Activated T-cell treated with anti-CD3 and anti-CD28 coated beads for 24 hours (primary cell): Measurements from ENCODE around the gene SLIT3.

Source experiments
- DNase-seq: peaks from one replicate; pipeline ENCODE4 v3.0.0-alpha.2; 2020; ENCODE audit warnings: low read depth

Gene SLIT3

DNA sequence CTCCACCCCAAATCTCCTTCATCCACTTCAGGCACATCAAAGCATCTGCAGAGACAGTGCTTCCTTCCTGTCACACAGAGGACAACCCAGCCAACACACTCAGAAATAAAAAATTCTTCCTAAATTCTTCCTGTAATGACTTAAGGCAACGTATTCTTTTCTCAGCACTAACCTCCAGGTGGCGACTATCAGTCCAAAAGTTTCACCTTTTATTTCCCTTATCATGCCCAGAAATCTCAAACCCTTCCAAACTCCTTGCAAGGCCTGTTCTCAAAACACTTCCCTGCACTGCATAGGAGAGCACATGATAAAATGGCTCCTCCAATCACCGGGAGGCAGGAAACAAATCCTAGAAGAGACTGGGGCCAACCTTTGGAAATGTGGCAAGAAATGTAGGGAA lies 35.1 kb downstream of the SLIT3 start:
- no peak for DNase-seq

DNA sequence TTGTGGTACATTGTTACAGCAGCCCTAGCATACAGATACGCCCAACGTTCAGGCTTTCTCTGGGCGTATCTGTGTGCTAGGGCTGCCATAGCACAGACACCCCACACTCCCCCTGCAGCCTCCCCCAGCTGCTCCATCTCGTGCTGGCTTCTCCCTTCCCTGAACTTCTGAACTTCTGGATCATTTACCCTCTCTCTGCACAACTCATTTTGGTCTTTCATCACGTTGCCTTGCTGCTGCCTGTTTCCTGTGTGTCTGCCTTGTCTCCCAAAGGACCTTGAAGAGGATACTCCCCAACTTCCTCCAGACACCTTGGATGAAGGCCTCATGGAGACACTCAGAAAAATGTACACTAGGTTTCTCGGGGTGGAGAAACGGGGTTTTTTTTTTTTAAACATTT lies 37.3 kb downstream of the SLIT3 start:
- no peak for DNase-seq

DNA sequence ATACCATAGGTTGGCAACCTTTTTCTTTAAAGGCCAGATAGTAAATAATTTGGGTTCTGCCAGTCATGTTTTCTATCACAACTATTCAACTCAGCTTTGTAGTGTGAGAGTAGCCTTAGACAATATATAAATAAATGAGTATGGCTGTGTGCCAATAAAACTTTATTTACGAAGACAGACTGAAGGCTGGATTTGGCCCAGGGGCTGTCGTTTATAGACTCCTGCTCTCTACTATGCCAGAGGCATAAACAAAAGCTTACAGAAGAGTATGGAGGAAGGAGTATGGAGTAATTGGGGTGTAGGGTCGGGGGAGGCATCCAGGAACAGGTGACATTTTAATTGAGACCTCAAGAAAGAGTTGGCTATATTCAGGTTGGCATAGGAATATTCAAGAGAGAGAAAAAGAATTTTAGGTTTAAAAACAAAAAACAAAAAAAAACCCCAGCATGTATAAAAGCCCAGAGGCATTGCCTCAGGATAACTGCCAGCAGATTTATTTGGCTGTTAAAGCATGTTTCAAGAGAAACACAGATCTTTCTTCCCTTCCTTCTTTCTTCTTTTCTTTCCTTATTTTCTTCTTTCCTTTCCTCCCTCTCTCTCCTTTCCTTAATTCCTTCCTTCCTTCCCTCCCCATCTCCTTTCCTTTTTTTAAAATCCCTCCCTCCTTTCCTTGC lies 39.9 kb downstream of the SLIT3 start:
- DNase-seq = no peak

DNA sequence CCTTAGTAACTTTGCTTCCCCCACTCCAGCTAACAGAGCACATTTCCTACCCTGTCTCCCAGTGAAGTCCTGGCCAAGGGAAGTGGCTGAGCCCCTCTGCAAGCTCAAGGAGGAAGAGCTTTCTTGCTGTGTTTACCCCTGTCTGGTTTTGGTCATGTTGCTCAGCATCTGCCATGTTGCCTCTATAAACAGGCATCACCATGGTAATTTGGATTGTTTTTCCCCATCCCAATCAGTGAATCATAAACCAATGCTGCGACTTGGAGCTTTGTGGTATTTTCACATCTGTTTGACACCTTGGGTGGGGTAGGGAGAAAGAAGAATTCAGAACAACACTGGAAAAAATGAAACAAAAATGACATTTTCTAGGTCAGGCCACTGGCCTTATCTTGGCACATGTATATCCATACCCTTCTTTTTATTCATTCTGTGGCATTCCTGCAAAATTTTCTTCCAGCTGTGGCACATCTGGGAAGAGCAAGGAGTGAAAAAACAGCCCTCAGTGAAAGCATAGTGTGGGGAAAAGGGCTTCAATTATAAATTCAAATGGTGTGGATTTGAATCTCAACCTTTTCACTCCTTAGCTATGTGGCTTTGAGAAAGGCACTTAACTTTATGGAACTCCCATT lies 42.5 kb downstream of the SLIT3 start:
- no peak for DNase-seq

DNA sequence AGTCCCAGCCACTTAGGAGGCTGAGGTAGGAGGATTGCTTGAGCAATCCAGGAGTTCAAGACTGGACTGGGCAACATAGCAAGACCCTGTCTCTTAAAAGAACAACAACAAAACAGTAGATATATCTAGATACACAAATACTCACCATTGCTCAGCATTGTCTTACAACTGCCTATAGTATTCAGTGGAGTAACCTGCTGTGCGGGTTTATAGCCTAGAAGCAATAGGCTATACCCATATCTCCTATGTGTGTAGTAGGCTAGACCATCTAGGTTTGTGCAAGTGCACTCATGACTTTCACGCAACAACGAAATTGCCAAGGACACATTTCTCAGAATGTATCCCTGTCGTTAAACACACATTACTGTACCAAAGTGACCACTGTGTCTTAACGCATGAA lies 44.7 kb downstream of the SLIT3 start:
- DNase-seq = no peak

DNA sequence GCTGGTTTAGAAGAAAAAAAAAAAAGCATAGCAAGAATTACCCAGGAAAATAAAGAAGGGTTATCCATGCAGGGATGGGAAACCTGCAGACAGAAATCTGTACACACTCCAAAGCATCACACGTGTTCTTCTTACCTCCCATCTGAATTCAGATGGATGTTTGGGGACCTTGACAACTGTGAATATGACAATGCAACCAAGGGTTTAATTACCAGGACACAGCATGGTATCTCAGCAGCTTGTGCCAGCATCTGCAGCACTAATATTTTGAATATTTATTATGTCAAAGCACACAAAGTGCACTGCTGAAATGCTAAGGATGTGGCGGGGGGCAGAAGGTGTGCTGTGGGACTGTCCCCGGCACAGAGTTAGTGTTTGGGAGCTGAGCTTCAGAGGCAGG lies 47.9 kb downstream of the SLIT3 start:
- no peak for DNase-seq

DNA sequence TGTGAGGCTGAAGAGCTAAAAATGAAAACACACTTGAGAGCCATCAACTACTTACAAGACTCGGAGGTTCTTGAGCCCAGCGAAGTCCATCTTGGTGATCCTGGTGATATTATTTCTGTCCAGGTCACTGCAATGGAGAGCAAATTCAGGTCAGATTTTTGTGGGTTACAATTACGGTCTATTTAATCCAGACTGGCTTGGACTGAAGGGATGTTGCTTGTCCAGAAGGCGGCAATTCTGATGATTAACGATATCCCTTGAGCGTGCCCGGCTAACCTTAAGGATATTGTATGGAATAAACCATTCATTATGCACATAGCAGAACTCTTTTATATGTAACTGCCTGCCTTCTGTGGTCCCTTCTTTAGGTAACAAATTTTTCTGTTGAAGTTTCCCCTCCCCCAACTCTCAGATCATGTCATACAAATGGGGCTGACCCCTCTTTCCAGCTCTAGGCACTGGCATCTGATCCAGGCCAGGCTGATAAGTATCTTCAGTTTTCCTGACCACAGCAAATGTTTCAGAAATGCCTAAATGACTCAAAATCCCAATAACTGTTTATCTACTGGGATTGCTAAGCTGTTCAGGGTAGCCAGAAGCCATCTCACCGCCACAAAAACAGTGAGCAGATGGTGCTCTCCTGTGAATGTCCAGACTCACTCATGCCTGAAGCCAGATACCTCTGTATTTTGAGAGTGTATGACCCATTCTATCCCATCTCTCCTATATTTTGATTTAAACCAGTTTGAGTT lies 49.4 kb downstream of the SLIT3 start:
- no peak for DNase-seq

DNA sequence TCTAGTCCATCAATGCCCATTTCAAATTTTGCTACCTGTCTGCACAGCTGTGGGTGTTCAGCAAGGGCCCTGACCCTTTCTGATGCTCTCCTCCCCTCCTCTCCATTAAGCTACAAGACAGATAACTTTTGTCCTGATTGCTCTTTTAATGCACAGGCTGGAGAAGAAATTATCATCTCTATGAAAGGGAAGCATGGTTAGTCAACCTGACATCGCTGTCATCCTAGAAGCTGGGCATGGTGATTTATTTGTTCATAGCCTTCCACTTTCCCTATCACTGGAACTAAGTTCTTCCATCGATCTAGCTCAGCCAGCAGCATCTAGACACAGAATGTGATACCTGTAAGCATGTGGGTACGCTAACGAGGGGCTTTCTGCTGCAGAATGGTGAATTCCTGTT lies 50.1 kb downstream of the SLIT3 start:
- no peak for DNase-seq

DNA sequence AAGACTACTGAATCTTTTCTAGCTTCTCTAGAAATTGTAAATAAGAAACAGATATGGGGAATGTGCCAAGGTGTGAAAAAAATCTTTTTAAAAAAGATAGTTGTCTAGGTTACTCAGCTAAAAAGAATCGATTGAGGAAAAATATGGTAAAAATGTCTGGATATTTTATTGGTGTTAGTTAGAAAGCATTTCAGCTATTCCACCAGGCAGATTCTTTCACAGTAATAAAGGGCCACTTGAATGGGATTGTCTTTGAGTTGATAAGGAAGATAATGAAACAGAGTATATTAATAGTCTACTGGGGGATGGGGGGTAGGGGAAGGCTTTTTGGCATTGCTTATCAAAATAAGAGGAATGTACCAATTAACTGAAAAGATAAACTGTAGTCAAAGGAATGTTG lies 51.9 kb downstream of the SLIT3 start:
- no peak for DNase-seq

DNA sequence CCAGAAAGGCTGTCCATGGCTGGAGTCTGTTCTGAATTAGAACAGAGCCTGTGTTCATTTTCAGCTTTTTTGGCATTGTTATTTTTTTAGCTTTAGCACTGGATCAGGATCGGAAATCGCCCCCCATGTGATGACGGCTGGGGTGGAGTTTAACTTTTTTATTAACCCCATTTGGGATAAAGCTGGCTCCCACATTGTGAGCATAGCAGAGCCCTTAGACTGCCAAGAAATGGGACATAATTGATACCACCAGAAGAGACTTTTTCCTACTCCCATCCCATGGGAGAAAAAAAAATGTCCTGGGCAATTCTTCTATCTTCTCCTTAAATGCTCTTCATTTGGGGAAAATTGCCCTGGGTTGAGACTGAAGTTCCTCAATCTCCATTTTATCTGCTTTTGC lies 52.4 kb downstream of the SLIT3 start:
- DNase-seq = no peak

DNA sequence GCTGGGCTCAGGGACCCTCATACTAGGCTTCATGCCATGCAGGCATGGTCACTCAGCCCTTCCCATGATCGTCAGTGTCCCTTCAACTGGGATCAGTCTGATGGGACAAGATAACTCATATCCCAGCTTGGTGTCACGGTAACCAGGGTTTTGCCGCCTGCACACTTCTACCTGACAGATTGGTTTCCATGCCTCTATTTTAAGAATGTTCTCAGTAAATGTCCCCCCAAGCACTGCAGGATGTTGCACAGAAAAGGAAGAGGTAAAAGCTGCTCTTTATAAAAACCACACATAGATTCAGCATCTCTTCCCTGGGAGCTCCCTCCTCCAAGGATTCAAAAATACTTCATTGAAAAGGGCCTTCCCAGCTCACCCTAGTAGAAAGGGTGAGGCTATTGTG lies 56.1 kb downstream of the SLIT3 start:
- DNase-seq = no peak

DNA sequence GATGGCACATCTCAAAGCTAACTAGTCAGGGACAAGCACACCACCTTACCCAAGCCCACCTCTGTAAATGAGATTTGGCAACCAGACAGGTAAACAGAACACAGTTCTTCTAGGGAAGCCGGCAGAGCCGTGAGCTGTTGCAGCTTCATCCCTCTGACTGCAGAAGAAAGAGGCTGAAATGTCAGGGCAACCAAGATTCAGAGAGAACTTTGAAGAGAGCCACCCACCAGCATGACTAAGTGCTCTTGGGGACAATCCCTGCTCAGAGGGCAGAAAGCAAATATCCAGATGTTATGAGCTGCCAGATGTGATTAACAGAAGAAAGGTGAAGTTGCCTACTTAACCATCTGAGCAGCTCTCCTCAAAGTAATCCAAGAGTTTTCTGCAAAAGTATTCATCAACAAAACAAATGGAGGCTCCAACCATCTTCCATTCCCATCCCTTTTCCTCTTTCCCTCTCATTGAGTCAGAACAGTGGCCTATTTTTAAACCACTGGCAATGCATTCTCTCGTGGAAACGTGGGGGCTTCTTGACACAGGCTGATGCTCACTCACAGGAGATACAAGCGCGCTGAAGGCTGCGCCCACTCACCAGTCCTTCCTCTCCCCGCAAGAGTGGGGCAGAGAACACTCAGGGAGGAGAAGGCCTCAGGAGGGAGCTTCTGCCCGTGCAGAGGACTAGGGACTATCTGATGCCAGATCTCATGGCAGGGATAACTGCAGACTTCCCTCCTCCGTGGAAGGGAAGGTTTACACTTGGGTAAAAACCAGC lies 57.1 kb downstream of the SLIT3 start:
- no peak for DNase-seq

DNA sequence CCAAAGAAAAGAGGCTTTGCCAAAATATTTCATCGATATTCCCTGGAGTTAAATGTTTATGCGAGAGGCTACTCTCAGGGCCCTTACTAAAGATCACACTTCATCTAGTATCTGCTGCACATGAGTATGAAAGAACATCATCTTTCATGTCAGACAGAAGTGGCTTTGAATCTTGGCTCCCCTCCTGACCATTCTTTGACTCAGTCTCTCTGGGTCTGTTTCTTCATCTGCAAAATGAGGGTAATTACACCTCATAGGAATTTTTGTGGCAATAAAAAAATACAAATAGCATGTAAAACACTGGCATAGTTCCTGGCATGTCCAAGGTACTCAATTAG lies 58.1 kb downstream of the SLIT3 start:
- no peak for DNase-seq

DNA sequence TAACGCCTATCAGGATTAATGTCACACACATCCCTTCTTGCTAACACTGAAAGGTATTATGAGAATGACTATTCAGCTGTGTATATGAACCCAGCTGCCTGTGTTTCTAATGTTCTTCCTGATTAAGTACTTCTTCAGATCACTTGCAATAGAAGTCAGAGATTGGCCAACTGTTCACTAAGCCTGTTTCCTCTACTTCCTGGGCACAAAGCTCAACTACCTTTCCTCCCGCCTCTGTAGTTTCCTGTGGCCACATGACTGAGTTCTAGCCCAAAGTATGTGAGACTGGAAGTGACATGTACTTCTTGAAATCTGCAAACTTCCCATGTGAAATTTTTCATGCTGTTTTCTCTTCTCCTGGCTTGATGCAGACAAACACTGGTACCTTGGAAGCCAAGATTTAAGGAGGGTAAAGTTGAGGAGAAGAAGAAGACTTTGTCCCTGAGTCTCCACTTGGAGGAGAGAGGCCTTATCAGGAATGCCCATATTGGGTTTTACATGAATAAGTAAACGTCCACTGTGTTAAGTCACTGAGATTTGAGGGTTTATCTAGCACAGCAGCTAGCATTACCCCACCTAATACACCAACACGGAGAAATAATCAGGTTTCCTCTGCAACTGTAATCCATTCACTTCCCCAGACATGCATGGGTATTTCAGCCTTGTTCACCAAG lies 58.6 kb downstream of the SLIT3 start:
- DNase-seq = no peak

DNA sequence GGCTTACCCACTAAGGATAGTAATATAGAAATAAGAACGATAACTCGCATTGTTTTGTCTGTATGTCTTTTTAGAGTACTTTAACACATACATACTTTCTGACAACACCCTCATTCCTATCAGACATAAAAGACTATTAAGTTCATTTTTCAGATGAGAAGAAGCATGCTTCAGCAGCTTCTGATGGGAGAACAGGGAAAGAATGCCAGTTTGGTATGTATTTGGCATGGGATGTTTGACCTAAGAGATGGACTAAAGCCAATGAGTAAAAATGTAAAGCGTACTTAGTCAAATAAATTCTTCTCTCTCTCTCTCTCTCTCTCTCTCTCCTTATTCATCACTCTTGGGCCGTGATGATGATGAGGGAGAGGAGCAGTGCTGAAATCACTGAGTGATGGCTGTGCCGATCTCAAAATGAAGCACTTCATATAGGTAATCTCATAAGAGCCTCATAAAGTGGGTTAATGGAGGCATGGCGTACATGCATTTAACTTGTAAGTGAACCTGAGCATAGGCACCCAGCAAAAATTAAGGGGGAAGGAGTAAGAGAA lies 71.5 kb downstream of the SLIT3 start:
- DNase-seq = no peak

DNA sequence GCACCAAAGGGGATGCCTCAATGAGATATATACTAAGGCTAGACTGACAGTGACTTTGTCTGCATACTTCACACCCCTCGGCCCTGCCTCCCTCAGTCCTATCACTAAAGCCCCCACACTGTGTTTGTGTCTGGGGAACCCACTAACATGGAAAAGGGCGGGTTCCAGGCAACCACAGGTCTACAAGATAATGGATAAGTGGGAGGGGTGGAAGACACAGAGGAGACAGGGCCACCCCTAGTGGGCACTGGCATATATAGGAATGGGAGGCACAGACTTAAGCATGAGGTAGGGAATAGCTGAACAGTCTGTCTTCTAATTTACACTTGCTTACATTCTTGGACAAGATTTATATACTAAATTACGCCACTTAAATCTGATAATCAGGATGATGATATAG lies 74.0 kb downstream of the SLIT3 start:
- DNase-seq = no peak

DNA sequence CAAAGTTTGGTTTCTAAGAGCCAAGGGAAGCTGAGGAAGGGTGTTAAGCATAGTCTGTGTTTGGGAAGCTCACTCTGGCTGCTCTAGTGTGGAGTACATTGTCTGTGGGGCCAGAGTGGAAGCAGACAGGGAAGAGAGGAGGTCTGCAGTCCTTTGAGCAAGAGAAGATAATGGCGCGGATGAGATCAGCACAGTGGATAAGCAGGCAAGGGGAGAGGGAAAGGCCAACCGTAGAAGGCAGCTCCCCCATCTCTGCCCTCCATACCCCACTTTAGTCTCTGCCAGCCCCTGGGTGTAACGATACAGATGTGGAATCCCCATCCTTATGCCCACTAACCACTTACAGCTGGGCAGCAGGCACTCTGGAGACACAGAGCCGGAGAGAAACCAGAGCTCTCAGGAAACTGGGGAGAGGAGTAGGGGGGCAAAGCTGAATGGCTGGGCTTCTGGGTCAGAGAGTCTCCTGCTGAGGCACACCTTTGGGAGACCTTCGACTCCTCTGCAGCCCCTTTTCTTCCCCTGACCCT lies 75.0 kb downstream of the SLIT3 start:
- no peak for DNase-seq

DNA sequence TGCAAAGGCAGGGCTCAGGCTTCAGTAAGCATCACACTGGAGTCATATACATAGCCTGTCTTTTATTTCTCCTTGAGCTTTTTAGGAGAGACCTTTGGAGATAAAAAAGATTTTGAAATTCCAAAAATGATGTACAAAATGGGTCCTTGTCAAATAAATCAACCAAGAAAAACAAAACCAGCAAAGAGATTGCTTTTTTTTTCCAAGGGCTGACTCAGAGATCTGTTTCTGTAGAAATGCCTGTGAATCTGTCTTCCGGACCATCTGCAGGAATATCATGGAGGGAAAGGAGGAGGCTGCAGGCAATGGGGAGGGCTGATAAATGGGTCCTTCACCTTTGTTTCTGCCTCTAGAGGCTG lies 77.4 kb downstream of the SLIT3 start:
- DNase-seq = no peak

DNA sequence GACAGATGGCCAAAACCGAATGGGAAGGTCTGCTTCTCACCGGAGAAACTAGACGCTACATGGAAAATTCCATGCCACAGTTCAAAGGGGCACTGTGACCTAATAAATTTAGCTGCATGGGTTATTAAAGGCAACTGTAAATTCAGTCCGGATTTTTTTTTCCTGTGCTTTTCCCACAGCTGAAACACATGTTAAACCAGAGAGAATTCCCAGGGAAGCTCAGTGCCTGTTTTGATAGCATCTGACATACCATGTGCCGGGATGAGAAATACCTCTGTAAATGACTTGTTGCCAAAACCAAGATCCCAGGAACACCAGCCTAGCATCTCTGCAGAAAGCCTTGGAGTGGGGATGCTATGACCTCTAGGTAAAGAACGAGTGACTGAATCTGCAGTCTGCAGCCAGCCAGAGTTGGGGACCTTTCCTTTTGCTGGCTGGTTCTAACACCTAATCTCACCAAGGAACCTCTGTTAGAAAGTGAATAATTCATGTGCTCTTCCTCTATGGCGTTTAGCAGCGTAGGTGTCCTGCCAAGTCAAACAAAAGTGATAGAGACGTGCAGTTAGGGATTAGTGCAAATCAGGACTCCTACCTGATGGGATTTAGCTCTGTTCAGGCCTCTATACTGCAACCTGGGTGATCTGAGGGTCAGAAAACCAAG lies 77.9 kb downstream of the SLIT3 start:
- DNase-seq = no peak

DNA sequence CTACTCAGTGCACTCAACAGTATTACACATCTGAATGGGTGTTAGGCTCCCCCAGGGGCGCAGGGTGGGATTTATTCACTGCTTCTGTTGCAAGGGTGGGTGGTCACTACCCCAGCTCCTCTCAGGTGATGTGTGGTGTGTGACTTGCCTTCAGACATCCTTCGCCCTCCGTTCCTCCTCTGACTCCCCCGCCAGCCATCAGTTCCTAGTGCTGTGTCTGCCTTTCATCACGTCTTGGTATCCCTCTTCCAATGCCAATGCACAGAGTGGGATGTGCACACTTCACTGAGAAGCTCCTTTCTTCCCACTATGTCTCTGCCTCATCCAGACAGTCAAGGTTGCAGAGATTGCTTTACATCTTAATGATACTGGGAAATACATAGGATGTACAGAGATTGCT lies 79.4 kb downstream of the SLIT3 start:
- no peak for DNase-seq

DNA sequence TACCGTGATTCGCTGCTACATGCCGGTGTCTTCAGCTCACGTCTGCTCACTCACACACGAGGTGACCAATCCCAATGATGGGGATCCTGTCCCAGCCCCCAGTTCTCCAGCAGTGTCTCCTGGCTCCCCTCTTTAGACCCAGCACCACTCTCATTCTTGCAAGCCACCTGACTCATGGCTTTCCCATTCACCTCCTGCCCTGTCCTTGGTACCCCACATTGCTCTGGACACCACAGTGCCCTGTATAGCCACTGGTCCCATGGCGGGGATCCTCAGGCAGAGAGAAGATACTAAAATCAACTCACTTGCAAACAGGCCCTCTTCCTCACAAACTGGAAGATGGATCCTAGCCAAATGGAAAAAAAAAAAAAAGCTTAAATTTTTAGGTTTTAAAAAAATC lies 81.0 kb downstream of the SLIT3 start:
- no peak for DNase-seq
